H1 (cell line): Measurements from ENCODE around the gene PTCH2. TPM values are rescaled to one million over a fixed set of nuclear protein-coding genes. Genes with fewer than 3 reads are reported as not detected.

Experiments used
- CHD7 ChIP-seq: fragments of 300-600 bp; sonication (generic); IDR thresholded peaks from 2 replicates; pipeline ENCODE4 v1.7.1; 2012; ENCODE audit warnings: low read length, moderate library complexity, mild to moderate bottlenecking, inconsistent platforms; ENCODE audit not compliant: insufficient replicate concordance
- polyA plus RNA-seq, 7 experiments: library from polyadenylated mRNA; depleted of rRNA in 3 of 7; stranded (reverse) in 5 of 7; unstranded in 2 of 7; fragments of >200 nt in 5 of 7; fragments of 200-250 nt in 2 of 7; gene quantifications; 1 replicate in 5 of 7; 2 replicates in 1 of 7; 4 replicates in 1 of 7; pipeline versions ENCODE4 v1.2.1 to v1.2.3, GENCODE V29; 2011 to 2013; ENCODE audit warnings: missing spikeins in 2 of 7, mixed read lengths in 2 of 7
- total RNA-seq: library from RNA; stranded (reverse); fragmentation: NEBNext Ultra II Directional; extraction: Animal tissue kit (Norgen Biotek cat#: 25700); gene quantifications from 2 replicates; pipeline ENCODE4 v1.2.1, GENCODE V29; 2021

Gene PTCH2
- total and polyA plus RNA-seq, 2 of the 8 experiments (the other 6 are each of a cell fraction or from before 2014, with no cell fraction given) = 0.35 to 1.2 TPM

- no peak for TF ChIP-seq CHD7
These were observed 16.5 kb downstream of the PTCH2 start (continued) for GRCh38 chr1:44826375-44827196.
